ENCODE results near the gene WDR18. TPM values are rescaled to one million over a fixed set of nuclear protein-coding genes. Genes with fewer than 3 reads are reported as not detected.
"Not testable (repeated sequence)": the region's sequence is repeated elsewhere in the genome, so short reads cannot be mapped to it uniquely, and the experiment has no call there.

WDR18 gene
- total RNA-seq, 1 donor from 2014 or later, result 57.5 TPM

- intact Hi-C loops (cut with micrococcal nuclease), result no loop called here
These were observed 34.9 kb downstream of the WDR18 start for GRCh38 chr19:1018932-1019615.

- intact Hi-C loops (cut with micrococcal nuclease), result no loop called here
These were observed 35.4 kb downstream of the WDR18 start for GRCh38 chr19:1019616-1019961.

GRCh38 chr19:1019980-1020867, 36.1 kb downstream of the WDR18 start:
- intact Hi-C loops (cut with micrococcal nuclease), result loop anchor here (1.0 to 5.0 kb wide), 4 partner anchors 19 to 358 kb away; partner anchors contain the start of genes PTBP1 and RNF126

GRCh38 chr19:1020868-1021425, 36.8 kb downstream of the WDR18 start, which contains the start of gene TMEM259:
TMEM259 (minus strand) TSS chr19:1021123; CDS start chr19:1020996, 127 bp downstream.
- intact Hi-C loops (cut with micrococcal nuclease), result loop anchor here (1.0 to 5.0 kb wide), 15 partner anchors 20 to 584 kb away; partner anchors contain the start of genes POLR2E, PTBP1, RNF126 and STK11

GRCh38 chr19:1023883-1024188, 39.7 kb downstream of the WDR18 start:
- intact Hi-C loops (cut with micrococcal nuclease), result loop anchor here (5.0 kb wide), 1 partner anchor 362 kb away; the partner anchor contains the start of gene RNF126

GRCh38 chr19:1025080-1025479, 40.9 kb downstream of the WDR18 start:
- intact Hi-C loops (cut with micrococcal nuclease), result not testable (repeated sequence)

- intact Hi-C loops (cut with micrococcal nuclease), result no loop called here
These were observed 42.0 kb downstream of the WDR18 start, which contains the start of gene CNN2 for GRCh38 chr19:1025960-1026782. CNN2 (plus strand) TSS chr19:1026608; CDS start chr19:1026662, 54 bp downstream.

- intact Hi-C loops (cut with micrococcal nuclease), result no loop called here
These were observed 42.9 kb downstream of the WDR18 start for GRCh38 chr19:1026783-1027649.

GRCh38 chr19:1027650-1028061, 43.5 kb downstream of the WDR18 start:
- intact Hi-C loops (cut with micrococcal nuclease), result loop anchor here (1.0 kb wide), 1 partner anchor 13 kb away; the partner anchor contains the start of gene ABCA7

- intact Hi-C loops (cut with micrococcal nuclease), result loop anchor here (1.0 kb wide), 1 partner anchor 12 kb away; the partner anchor contains the start of gene ABCA7
These were observed 44.1 kb downstream of the WDR18 start for GRCh38 chr19:1028062-1028926.

GRCh38 chr19:1032264-1032867, 48.2 kb downstream of the WDR18 start:
- intact Hi-C loops (cut with micrococcal nuclease), result no loop called here

- intact Hi-C loops (cut with micrococcal nuclease), result no loop called here
These were observed 52.0 kb downstream of the WDR18 start for GRCh38 chr19:1035998-1036621.

GRCh38 chr19:1037621-1038064, 53.5 kb downstream of the WDR18 start:
- intact Hi-C loops (cut with micrococcal nuclease), result no loop called here

GRCh38 chr19:1038978-1039645, 55.0 kb downstream of the WDR18 start:
- intact Hi-C loops (cut with micrococcal nuclease), result no loop called here

- intact Hi-C loops (cut with micrococcal nuclease), result loop anchor here (1.0 to 5.0 kb wide), 3 partner anchors 12 to 152 kb away; partner anchors contain the start of gene POLR2E
These were observed 55.7 kb downstream of the WDR18 start, which contains the start of gene ABCA7 for GRCh38 chr19:1039646-1040475. ABCA7 (plus strand) TSS chr19:1040107; CDS start chr19:1041362, 1,255 bp downstream.
